H9 (cell line): ENCODE measurements around the gene CEACAM4. TPM values are rescaled to one million over a fixed set of nuclear protein-coding genes. Genes with fewer than 3 reads are reported as not detected.
A peak's percentile ranks its signal among the peaks of the same experiment; 100 is the strongest.

ENCODE experiments used
- DNase-seq: peaks from one replicate; pipeline ENCODE4 v3.0.0-alpha.2; 2017
- H2AFZ ChIP-seq: one replicate; pipeline ENCODE4 v1.6.1; 2013; ENCODE audit warnings: mild to moderate bottlenecking, low read length, control low read depth, moderate library complexity
- H2AK5ac ChIP-seq: 2 replicates; pipeline ENCODE4 v1.6.1; 2013; ENCODE audit warnings: low read length, control low read depth, mixed read lengths; ENCODE audit not compliant: insufficient read length
- H2BK120ac ChIP-seq: one replicate; pipeline ENCODE4 v1.6.1; 2013; ENCODE audit warnings: low read depth, mild to moderate bottlenecking, low read length, control low read depth, inconsistent platforms; ENCODE audit not compliant: poor library complexity, severe bottlenecking
- H2BK12ac ChIP-seq: 2 replicates; pipeline ENCODE4 v1.6.1; 2013; ENCODE audit warnings: low read length, control low read depth, mixed read lengths, low read depth; ENCODE audit not compliant: insufficient read length
- H2BK15ac ChIP-seq: 2 replicates; pipeline ENCODE4 v1.6.1; 2013; ENCODE audit warnings: low read depth, low read length, control low read depth
- H2BK20ac ChIP-seq: one replicate; pipeline ENCODE4 v1.6.1; 2013; ENCODE audit warnings: low read depth, mild to moderate bottlenecking, low read length, control low read depth, inconsistent platforms; ENCODE audit not compliant: poor library complexity, severe bottlenecking
- H2BK5ac ChIP-seq: 2 replicates; pipeline ENCODE4 v1.6.1; 2013; ENCODE audit warnings: low read length, control low read depth, mixed read lengths; ENCODE audit not compliant: insufficient read length
- H3K14ac ChIP-seq: 2 replicates; pipeline ENCODE4 v1.6.1; 2013; ENCODE audit warnings: low read length, control low read depth; ENCODE audit not compliant: insufficient read depth
- H3K18ac ChIP-seq: 2 replicates; pipeline ENCODE4 v1.6.1; 2013; ENCODE audit warnings: low read depth, mild to moderate bottlenecking, mixed read lengths, low read length, control low read depth; ENCODE audit not compliant: insufficient read length
- H3K23ac ChIP-seq: 2 replicates; pipeline ENCODE4 v1.6.1; 2013; ENCODE audit warnings: low read length, control low read depth, mixed read lengths, low read depth; ENCODE audit not compliant: insufficient read length
- H3K23me2 ChIP-seq: 2 replicates; pipeline ENCODE4 v1.6.1; 2013; ENCODE audit warnings: low read depth, mild to moderate bottlenecking, mixed read lengths, low read length, control low read depth; ENCODE audit not compliant: insufficient read length, poor library complexity, severe bottlenecking
- H3K27ac ChIP-seq: 2 replicates; pipeline ENCODE4 v1.5.1; 2013; ENCODE audit warnings: low read length, control low read depth, mixed read lengths, low read depth; ENCODE audit not compliant: insufficient read length
- H3K27me3 ChIP-seq: 2 replicates; pipeline ENCODE4 v1.6.1; 2013; ENCODE audit warnings: low read length, control low read depth, inconsistent platforms; ENCODE audit not compliant: insufficient read depth
- H3K4ac ChIP-seq: 2 replicates; pipeline ENCODE4 v1.6.1; 2013; ENCODE audit warnings: low read depth, mild to moderate bottlenecking, control low read depth, inconsistent platforms, low read length, moderate library complexity
- H3K4me1 ChIP-seq: 2 replicates; pipeline ENCODE4 v1.6.1; 2013; ENCODE audit warnings: low read length, control low read depth, inconsistent platforms; ENCODE audit not compliant: insufficient read depth
- H3K4me2 ChIP-seq: 2 replicates; pipeline ENCODE4 v1.6.1; 2013; ENCODE audit warnings: low read length, control low read depth, mixed read lengths; ENCODE audit not compliant: insufficient read length, insufficient read depth
- H3K56ac ChIP-seq: 2 replicates; pipeline ENCODE4 v1.6.1; 2013; ENCODE audit warnings: low read depth, mild to moderate bottlenecking, mixed read lengths, low read length, control low read depth; ENCODE audit not compliant: insufficient read length
- H3K79me1 ChIP-seq: 2 replicates; pipeline ENCODE4 v1.6.1; 2013; ENCODE audit warnings: low read depth, mild to moderate bottlenecking, moderate library complexity, low read length, control low read depth, inconsistent platforms; ENCODE audit not compliant: insufficient read depth, poor library complexity, severe bottlenecking
- H3K79me2 ChIP-seq: 2 replicates; pipeline ENCODE4 v1.6.1; 2013; ENCODE audit warnings: low read length, control low read depth, inconsistent platforms; ENCODE audit not compliant: insufficient read depth
- H3K9ac ChIP-seq: 2 replicates; pipeline ENCODE4 v1.6.1; 2013; ENCODE audit warnings: low read length, control low read depth, mixed read lengths; ENCODE audit not compliant: insufficient read length; ENCODE audit errors: extremely low read depth
- H3K9me3 ChIP-seq: one replicate; pipeline ENCODE4 v1.6.1; 2013; ENCODE audit warnings: low read depth, low read length, inconsistent platforms; ENCODE audit not compliant: control insufficient read depth
- H3T11ph ChIP-seq: one replicate; pipeline ENCODE4 v1.6.1; 2013; ENCODE audit warnings: mild to moderate bottlenecking, low read length, control low read depth, inconsistent platforms
- H4K20me1 ChIP-seq: one replicate; pipeline ENCODE4 v1.6.1; 2013; ENCODE audit not compliant: control insufficient read depth, insufficient read length, insufficient read depth
- H4K5ac ChIP-seq: 2 replicates; pipeline ENCODE4 v1.6.1; 2013; ENCODE audit warnings: low read depth, mild to moderate bottlenecking, mixed read lengths, low read length, control low read depth; ENCODE audit not compliant: insufficient read length
- H4K8ac ChIP-seq: replicated peaks from 2 replicates; pipeline ENCODE4 v1.6.1; 2013; ENCODE audit warnings: low read length, control low read depth, mixed read lengths, low read depth; ENCODE audit not compliant: insufficient read length
- H4K91ac ChIP-seq: 2 replicates; pipeline ENCODE4 v1.6.1; 2013; ENCODE audit warnings: low read depth, mild to moderate bottlenecking, moderate library complexity, mixed read lengths, low read length, control low read depth; ENCODE audit not compliant: insufficient read length
- H3K27ac Mint-ChIP-seq, 3 experiments: 2 replicates in 2 of 3; 3 replicates in 1 of 3; pipeline ENCODE4 v1.8.0; 2020 to 2021; ENCODE audit warnings: mixed read lengths in 3 of 3, mild to moderate bottlenecking in 1 of 3, moderate library complexity in 1 of 3
- H3K27me3 Mint-ChIP-seq: 2 replicates; pipeline ENCODE4 v1.8.0; 2021; ENCODE audit warnings: low read depth, mild to moderate bottlenecking, moderate library complexity, mixed read lengths
- H3K36me3 Mint-ChIP-seq, 3 experiments: 2 replicates in 2 of 3; 3 replicates in 1 of 3; pipeline ENCODE4 v1.8.0; 2020 to 2021; ENCODE audit warnings: low read depth in 3 of 3, mixed read lengths in 3 of 3; ENCODE audit not compliant: insufficient read depth in 1 of 3
- H3K4me1 Mint-ChIP-seq, 2 experiments: 2 replicates each; pipeline ENCODE4 v1.8.0; 2020; ENCODE audit warnings: mixed read lengths in 2 of 2
- H3K4me3 Mint-ChIP-seq, 2 experiments: 2 replicates in 1 of 2; 3 replicates in 1 of 2; pipeline ENCODE4 v1.8.0; 2020 to 2021; ENCODE audit warnings: mild to moderate bottlenecking in 2 of 2, mixed read lengths in 2 of 2, moderate library complexity in 1 of 2
- H3K9me3 Mint-ChIP-seq, 2 experiments: 2 replicates in 1 of 2; 3 replicates in 1 of 2; pipeline ENCODE4 v1.8.0; 2020; ENCODE audit warnings: mild to moderate bottlenecking in 2 of 2, mixed read lengths in 2 of 2, moderate library complexity in 1 of 2
- CTCF ChIP-seq: fragments of 200-600 bp; sonication (generic); conservative IDR thresholded peaks from 3 replicates; pipeline ENCODE4 v1.8.0; 2021; ENCODE audit warnings: antibody characterized with exemption, mild to moderate bottlenecking
- WGBS: extraction: QIAGEN DNeasy Blood & Tissue Kit; methylation state at CpG from one replicate; pipeline ENCODE4 v1.1.7; 2013; ENCODE audit warnings: missing lambda C conversion rate, low lambda C conversion rate, mixed read lengths; ENCODE audit not compliant: insufficient read length; ENCODE audit errors: extremely low coverage; 5-methylcytosine and 5-hydroxymethylcytosine counted together
- total RNA-seq: library from RNA; stranded (reverse); gene quantifications from 2 replicates; pipeline ENCODE4 v1.2.1, GENCODE V29; 2021

Gene CEACAM4
- total RNA-seq, 1 experiment from 2014 or later, result not detected

GRCh38 chr19:41617941-41618730 is 8.7 kb downstream of the CEACAM4 start:
- no peak overlapping the region for H4K5ac ChIP-seq
- no peak for TF ChIP-seq CTCF
- H4K8ac ChIP-seq, result no peak overlapping the region
- no peak overlapping the region for H3K14ac ChIP-seq
- H3K4ac ChIP-seq, result no peak overlapping the region
- no peak overlapping the region for H2BK120ac ChIP-seq
- H3K79me2 ChIP-seq, result no peaks in the 10 kb centered on the region
- no peak overlapping the region for H3K27ac ChIP-seq
- Mint-ChIP-seq H3K9me3 (peaks cover 81 to 99% of the 10 kb centered on the region in 2 experiments), H3K27ac (no peak overlapping the region), H3K4me1 (no peaks in the 10 kb centered on the region), H3K4me3 (no peak overlapping the region), H3K36me3 (peaks cover 3 to 19% (median 9%) of the 10 kb centered on the region in 3 experiments; a peak in 5 of 7 replicates), H3K27me3 (peaks cover 2% of the 10 kb centered on the region)
- H3K9me3 ChIP-seq, result peaks cover 84% of the 10 kb centered on the region
- no peaks in the 10 kb centered on the region; the same call in 1 of the 2 replicates for H3K27me3 ChIP-seq
- H2BK20ac ChIP-seq, result no peak overlapping the region
- no peak overlapping the region for H3T11ph ChIP-seq
- no peak overlapping the region for H2BK15ac ChIP-seq
- no peak overlapping the region for H2BK12ac ChIP-seq
- no CpG with 5 or more reads among the region's 9 CpGs for WGBS
- H3K23me2 ChIP-seq, result no peaks in the 10 kb centered on the region
- H4K20me1 ChIP-seq, result no peaks in the 10 kb centered on the region
- no peaks in the 10 kb centered on the region for H3K4me1 ChIP-seq
- no peak overlapping the region for H3K4me2 ChIP-seq
- DNase-seq, result peak; percentile 9
- H3K9ac ChIP-seq, result no peak overlapping the region
- no peak overlapping the region for H2BK5ac ChIP-seq
- no peak overlapping the region for H2AFZ ChIP-seq
- H3K23ac ChIP-seq, result no peak overlapping the region
- H3K56ac ChIP-seq, result no peak overlapping the region
- no peak overlapping the region for H4K91ac ChIP-seq
- no peaks in the 10 kb centered on the region for H3K79me1 ChIP-seq
- H2AK5ac ChIP-seq, result no peak overlapping the region
- no peak overlapping the region for H3K18ac ChIP-seq
